NCI-H1694 (cell line): ENCODE measurements around the gene PGF.

Source experiments
- DNase-seq: peaks from one replicate; lab custom pipeline; 2025; lab: John Stamatoyannopoulos, UW

The PGF gene

DNA sequence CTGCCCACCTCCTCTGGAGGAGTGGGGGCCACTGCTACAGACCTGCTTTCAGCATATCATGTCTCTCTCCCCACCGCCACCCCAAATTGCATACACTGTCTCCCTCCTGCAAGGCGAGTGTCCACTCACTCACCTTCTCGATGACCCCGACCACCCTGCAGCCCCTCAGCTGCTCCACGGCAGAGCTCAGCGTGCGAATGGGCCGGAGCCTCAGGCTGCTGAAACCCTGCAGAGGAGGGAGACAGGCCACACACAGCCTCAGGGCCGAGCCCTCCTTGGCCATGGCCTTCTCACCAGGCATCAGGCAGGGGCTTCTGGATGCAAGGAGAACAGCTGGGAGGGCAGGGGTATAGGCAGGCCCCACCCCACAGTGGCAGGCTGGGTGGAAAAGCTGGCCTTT, 37.0 kb downstream of the PGF start:
- DNase-seq: no peak

DNA sequence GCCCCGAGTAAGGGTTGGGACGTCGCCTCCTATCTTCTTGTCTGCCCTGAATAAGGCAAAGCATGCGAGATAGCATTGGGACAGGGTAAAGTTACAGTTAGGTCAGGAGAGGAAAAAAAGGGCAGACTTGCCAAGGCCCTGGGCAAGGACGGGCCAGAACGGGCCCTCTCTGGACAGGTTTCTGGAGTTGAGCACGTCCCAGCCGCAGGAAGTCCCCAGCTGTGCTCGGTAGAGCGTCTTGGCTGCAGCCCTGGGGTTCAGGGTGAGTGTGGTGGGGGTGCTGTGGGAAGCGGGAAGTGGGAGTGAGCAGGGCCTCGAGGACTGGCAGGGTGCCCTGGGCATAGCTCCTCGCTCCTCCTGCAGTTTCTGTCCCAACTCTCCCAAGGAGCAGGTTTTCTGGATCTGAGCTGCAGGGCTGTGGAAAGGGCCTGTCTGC, 37.7 kb downstream of the PGF start:
- DNase-seq: no peak

DNA sequence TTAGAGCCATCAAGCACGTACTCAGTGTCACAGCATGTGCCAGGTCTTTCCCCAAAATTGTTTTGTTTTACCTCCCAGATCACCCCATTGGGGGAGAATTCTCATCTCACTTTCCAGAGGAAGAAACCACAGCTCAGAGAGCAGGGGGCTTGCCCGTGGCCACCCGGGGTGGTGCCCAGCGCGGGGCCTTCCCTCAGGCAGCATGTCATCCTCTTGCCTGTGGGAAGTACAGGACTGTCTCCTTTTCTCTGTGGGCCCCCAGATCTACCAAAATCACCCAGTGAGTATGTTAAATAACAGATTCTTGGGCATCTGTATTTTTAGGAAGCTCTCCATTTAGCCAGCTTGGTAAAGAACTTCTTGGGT, 38.2 kb downstream of the PGF start:
- no peak for DNase-seq

DNA sequence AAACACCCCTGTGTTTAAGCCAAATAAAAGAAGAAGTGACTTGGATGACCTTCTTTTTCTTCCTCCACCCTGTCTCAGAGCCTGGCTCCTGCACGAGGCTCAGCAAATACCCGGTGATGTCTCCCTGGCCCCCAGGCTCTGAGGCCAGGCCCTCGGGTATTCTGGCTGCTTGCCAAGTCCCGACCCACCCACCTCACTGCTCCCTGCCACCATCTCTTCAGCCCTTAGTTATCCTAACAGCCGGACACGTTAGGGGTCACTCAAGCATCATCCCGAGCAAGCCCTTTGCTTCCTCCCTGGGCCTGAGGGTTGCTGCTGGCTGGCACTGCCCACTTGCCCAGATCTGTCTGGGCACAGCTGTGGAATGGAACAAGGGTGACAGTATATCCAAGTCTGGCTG, 39.6 kb downstream of the PGF start:
- no peak for DNase-seq

DNA sequence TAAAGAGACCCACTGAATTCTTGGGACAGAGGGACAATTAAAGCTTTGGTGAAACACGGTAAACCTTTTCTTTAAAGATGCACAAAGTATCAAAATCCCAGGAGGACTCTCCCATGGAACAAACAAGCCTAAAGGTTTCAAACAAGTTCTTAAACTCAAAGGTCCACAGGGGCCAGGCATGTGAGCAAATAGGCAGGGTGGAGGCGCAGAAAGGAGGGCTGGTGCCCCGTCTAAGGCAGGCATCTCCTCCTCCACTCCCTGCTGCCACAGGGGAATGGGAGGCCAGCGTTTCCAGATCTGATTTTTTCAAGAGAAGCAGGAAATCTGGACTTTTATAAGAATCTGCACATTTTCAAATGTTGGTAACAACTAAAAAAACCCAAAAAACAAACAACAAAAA, 40.0 kb downstream of the PGF start:
- DNase-seq: no peak

DNA sequence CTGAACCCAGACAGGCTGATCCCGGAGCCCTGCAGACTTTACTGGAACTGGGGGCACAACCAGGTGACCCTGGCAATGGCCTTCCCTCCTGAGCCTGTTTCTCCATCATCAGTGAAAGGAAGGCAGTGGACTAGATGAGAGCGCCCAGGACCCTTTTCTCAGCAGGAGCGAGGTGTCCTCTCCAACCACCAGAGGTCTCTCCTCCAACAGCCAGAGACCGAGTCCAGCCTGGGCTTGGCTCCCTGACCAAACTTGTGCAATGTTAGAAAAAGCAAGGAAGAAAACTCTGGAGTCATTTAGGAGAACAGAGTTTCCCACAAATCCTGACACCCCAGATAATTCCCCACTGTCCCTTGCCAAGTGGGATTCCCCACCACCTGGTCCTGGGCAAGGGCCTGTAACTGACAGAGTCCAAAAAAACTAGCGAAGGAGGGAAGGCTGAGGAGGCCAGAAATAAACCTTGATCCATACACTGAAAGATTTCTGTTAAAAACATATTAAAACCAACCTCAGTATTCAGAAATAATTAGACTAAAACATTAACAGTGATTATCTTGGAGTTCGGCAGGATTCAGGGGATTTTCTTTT, 41.3 kb downstream of the PGF start:
- peak; percentile 66 for DNase-seq

DNA sequence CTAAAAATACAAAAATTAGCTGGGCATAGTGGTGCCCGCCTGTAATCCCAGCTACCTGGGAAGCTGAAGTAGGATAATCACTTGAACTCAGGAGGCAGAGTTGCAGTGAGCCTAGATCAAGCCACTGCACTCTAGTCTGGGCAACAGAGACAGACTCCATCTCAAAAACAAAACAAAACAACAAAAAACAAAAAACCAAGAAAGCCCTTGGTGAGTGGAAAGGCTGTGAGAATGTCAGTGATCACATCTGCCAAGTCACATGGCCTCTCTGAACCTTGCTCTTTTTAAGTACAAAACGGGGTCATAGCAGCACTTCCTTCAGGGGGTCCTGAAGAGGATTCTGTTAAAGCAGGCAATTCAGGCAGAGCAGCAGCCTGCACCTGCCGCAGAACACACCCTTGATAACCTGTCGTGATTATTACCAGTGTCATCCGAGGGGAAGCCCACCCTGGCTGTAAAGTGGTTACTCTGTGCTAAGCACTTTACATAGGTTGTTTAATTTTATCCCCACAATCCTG, 41.9 kb downstream of the PGF start:
- no peak for DNase-seq

DNA sequence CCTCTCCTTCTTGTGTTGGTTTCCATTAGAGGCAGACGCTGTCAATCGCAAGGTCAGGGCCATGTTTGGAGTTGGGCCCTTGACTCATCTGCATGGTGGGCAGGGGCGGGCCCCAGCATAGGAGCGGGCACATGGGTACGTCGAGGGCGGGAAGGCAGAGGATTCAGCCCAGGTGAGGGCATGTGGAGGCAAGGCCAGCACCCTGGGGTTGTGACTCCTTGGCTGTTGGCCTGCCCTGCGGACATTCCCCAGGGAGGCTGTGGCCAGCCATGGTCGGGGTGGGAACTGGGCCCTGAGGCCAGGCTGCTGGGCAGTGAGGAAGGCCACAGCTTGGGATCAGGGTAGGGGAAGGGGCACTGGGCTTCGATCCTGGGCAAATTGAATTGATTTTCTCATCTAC, 42.6 kb downstream of the PGF start:
- DNase-seq: no peak

DNA sequence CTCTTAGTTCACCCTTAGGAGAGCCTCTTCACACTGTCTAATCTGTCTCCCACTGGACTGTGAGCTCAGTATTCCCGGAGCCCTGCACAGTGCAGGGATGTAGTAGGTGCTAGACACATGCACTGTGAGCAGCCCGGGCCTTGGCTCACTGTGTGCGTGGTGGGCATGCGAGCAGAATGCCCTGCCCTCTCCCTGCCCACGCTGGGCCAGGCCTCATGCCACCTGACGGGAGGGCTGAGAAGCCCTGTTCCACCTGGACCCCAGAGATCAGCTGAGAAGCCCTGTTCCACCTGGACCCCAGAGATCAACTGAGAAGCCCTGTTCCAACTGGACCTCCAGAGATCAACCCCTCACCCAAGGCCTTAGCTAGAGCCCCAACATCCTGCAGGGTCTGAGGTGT, 43.3 kb downstream of the PGF start:
- no peak for DNase-seq

DNA sequence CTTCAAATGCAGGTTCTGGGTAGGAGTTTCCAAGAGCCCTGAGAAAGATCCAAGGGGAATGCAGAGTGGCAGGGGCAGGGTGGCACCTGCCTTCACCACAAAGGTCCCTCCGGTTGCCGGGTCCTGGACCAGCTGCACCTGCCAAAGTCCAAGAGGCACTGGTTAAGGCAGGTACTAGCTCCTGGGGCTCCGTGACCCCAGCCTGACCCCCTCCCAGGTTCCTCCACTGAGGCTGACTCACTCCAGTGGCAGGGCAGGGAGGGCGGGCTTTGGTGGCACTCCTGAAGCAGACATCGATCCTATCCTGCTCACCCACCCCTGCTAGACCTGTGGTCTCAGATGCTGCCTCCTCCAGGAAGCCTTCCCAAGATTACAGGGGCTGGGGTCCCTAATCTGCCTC, 43.7 kb downstream of the PGF start:
- no peak for DNase-seq

DNA sequence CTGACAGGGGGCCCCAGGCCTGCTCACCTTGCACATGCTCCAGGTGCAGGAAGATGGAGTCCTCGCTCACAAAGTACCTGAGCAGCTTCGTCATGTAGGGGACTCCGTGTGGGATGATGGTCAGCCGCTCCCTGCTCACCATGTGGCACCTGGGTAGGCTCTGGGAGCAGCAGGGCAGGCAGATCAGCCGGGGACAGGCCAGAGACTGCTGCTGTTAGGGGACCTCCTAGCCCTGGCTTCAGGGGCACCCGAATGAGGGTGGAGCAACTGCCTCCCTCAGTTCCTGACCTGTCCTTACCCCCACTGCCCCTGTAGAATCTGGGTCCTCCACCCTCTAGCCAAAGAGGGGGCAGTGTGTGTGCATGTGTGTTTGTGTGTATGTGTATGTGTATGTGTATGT, 44.2 kb downstream of the PGF start:
- no peak for DNase-seq

DNA sequence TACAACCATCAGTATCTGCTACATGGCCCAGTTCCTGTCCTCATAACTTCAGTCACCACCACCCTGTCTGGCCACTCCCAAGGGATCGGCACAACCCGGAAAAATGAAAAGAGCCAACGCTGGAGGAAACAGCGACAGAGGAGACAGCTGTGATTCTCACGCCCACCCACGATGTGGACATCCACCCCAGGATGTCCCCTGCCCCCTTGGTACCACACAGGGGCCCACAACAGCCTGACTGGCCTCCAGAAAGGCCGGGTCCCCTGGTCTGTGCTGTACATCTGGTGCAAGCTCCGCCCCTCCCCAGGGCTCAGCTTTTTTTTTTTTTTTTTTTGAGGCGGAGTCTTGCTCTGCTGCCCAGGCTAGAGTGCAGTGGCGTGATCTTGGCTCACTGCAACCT, 44.8 kb downstream of the PGF start:
- DNase-seq: no peak

DNA sequence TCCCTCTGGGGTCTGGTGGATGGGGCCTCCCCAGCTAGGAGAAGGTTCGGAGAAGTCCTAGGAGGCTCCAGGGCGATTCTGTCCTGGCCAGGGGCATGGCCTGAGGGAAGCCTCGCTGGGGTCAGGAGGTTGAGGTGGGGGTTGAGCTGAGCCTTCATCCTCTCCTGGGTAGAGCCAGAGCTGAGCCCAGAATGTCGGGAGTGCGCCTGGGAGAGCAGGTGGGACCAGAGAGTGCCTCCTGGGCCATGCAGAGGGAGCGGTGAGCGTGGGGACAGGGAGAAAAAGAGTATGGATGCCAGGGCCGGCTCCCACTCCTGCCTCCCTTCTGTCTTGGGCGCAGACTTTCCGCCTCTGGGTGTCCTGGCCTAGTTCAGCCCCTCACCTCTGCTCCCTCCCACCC, 45.5 kb downstream of the PGF start:
- DNase-seq: no peak

DNA sequence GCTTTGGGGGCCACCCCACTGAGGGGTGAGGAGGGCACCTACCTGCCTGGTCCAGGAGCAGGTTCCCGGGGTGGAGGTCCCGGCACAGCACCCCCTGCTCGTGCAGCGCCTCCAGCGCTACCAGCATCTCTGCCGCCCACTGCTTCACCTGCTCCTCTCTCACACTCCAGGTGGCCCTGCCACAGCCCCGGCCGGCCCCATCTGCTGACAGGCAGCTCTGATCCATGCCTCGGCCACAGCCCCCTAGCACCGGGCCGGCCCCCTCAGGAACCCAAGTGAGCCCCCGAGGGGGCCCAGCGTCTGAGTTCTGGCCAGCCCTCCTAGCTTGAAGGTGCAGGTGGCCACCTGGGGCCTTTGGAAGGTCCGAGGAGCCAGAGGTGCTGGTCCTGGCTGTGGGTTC, 45.9 kb downstream of the PGF start:
- no peak for DNase-seq

DNA sequence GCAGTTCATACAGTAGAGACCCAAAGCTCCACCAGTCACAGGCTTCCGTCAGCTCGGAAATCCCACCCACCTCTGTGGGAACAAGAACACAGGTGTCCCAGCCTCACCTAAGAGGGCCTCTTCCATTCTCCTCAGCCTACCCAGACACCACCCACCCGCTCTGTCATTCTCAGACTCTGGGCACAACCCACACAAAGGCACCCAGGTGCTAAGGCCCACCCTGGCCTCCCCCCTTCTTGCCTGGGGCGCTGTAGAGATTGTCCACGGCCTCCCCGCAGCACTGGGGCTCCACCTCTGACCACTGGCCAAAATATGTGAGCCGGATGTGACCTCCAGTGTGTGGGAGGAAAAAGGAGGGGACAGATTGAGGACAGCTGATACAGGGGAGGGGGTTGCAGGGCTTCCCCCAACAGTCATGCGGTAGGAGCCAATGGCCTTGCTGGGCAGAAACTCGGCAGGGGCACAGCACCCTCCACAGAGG, 46.5 kb downstream of the PGF start:
- DNase-seq: no peak

DNA sequence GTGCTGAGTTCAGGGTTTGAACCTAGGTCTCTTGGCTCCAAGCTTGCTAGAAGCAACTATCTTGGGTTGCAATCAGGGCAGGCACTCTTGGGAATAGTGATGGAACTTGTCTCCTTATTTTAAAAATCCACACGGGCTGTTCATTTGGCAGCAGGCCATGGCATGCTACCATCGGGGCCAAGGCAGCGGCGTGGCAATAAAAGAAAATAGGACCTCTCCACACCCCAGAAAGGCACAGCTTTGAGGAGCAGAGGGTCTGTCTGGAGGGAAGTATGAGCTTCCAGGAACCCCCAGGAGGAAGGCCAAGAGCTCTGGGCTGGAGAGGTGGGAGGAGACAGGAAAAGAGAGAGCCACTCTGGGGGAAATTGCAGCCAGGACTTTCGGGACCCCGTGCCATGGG, 47.7 kb downstream of the PGF start:
- DNase-seq: peak; percentile 72

DNA sequence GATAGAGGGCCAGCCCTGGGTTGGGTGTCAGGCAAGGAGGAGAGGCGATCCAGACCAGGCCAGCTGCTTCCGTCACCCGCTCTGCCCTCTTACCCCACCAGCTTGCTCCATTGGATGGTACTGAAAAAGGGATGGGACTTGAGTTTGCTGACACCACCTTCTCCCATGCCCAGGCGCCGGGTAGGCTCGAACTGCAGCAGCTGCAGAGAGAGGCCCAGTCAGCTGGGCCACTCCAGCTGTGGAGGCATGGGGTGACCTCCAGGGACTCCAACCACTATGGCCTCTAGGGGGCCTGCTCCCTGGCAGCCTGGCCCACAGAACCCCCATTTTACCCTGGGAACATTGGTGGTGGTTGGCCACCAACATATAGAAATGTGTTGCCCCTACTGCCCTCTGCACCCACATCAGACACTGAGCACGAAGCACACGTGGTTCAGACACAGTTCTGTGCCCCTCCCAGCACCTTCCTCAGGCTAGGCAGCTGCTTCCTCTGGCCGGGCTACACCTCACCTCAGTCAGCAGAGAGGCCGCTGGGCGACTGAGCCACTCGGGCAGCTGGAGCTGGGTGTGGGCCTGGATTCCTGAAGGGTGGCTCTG, 48.4 kb downstream of the PGF start:
- DNase-seq: no peak

DNA sequence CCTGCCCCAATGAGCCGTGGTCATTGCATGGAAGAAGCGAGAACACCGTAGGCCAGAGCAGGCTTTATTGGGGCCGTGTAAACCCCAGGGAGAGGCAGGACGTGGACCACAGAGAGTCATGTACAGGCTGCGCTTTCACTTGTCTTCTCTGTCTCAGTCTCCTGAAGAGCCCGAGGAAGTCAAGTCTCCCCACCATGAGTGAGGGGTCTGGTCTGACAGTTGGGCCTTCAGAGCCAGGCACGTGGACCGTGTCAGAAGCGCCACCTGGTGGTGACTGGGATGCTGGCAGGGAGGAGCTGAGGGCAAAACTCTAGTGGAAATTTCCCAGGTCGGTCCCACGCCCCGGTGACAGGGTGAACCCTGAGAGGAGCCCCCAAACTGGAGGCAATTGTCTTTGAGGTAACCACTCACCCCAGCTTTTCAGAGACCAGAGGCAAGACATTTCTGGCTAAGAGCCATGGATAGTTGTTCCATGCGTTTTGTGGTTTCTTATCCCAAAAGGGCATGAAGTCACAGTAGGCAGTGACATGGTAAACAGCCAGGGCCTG, 49.7 kb downstream of the PGF start:
- DNase-seq: peak; percentile 49

DNA sequence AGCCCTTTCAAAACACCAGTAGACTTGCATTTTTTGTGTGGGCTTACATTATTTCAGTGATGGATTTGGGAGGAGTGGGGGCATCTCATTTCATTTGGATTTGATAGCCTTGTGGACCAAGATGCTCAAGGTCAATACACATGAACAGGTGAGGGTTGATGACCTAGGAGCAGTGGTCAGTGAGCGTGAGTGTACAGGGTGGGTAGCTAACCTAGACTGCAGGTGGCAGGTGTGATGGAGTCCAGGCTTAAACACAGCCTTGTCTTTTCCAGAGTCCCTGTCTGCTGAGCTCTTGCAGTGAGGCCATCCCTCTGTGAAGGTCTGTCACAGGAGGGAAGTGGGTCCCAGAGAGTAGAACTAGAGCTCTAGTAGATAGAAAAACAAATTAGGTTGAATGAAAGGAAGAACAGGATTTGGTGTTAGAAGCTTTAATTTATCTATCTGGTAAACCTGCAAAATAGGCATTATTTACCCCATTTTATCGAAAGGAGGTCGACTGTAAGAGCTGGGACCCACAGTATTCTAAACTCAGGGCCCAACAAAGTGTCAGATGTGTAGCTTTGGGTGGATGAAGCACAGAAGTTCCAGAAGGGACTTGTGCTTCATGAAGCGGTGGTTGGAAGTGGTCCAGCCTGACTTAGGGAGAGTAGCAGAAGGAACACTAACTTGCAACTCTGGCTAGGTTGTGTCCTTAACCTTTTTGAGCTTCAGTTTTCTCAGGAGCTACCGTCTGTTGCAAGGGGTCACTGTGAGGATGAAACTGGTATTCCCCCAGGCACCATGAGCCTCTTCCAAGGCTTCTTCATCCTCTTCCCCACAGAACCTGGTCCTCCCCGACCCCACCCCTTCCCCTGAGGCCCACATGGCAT, 50.5 kb downstream of the PGF start:
- no peak for DNase-seq

DNA sequence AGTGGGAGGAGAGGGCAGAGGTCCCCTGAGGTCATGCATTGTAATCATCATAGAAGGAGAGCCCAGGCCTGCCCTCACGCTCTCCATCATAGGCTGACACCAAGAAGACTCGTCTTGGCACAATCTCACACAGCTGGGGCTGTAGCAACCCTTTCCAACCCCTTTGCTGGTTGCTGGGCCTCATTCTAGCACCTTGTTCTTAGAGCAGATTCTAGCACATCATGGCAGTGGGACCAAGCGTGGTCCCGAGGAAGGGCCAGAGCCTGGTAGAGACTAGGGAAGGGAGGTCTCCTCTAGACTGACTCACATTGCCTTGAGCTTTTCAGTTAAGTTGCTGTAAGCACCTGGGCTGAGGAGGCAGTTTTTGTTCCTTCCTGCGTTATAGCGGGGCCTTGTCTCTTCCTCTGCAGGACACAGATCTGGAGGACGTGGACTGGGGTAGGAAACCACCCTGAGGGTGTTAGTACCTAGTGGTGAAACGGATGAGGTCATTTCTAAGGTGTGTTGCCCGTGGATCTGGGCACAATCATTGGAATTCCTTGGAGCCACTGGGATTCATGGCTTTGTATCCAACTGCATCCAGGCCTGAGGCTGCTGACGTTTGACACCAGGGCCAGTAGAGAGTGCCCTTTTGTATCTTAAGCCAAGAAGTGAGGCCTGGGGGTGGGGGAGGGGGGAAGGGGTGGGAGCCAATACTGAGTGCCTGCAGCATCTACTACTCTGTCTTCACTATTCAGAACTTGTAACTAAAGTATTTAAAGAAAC, 52.3 kb downstream of the PGF start:
- DNase-seq: no peak

DNA sequence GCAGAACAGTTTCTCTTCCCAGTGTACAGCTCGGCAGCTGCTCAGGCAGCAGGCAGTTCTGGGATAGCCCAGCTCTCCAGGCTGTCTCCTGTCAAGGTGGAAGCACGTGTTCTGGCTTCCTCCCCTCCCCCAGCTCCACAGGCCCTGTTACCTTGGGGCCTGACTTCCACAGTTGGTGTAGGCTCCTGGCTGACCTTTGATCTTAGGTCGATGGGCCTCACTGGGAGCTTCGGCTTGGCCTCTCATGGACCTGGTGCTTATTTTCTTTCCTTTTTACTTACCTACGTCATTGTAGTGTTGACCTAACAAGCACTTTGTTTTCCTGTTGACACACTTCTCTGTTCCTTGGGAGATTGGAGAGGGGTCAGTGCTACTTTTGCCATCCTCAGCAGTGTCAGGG, 56.7 kb downstream of the PGF start:
- no peak for DNase-seq

DNA sequence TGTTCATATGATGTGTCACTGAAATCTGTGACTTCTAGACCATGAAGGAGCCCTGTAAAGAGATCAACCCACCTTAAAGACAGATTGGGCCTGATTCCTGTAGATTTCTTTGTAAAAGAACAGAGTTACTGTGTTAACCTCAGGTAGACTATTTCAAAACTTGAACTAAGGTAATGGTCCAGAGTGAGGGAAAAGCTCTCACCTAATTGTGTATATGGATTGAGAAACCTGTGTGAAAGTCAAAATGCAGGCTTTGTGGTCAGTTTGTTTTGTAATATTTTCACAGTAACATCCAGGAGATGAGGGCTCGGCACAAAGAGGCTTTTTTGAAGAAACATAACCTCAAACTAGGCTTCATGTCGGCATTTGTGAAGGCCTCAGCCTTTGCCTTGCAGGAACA, 57.3 kb downstream of the PGF start:
- no peak for DNase-seq
